Mesendoderm (in vitro differentiated cells): ENCODE measurements around the gene PREX1.
"Not testable (repeated sequence)": the region's sequence is repeated elsewhere in the genome, so short reads cannot be mapped to it uniquely, and the experiment has no call there.

Experiments
- DNase-seq: peaks from one replicate; pipeline ENCODE4 v3.0.0; 2013
- H2AK5ac ChIP-seq: 2 replicates; pipeline ENCODE4 v1.6.1; 2013; ENCODE audit warnings: low read length, inconsistent platforms
- H2BK120ac ChIP-seq: 2 replicates; pipeline ENCODE4 v1.6.1; 2013; ENCODE audit warnings: low read depth, mild to moderate bottlenecking, low read length, moderate library complexity, mixed read lengths
- H2BK15ac ChIP-seq: replicated peaks from 2 replicates; pipeline ENCODE4 v1.6.1; 2013; ENCODE audit warnings: low read depth, mild to moderate bottlenecking, moderate library complexity
- H2BK5ac ChIP-seq: 2 replicates; pipeline ENCODE4 v1.6.1; 2013; ENCODE audit warnings: low read length, inconsistent platforms
- H3K18ac ChIP-seq: 2 replicates; pipeline ENCODE4 v1.6.1; 2013; ENCODE audit warnings: mild to moderate bottlenecking, low read length, mixed read lengths
- H3K23ac ChIP-seq: one replicate; pipeline ENCODE4 v1.6.1; 2013; ENCODE audit warnings: low read length
- H3K27ac ChIP-seq: 2 replicates; pipeline ENCODE4 v1.5.1; 2013; ENCODE audit warnings: low read depth, mild to moderate bottlenecking, inconsistent platforms, low read length, moderate library complexity
- H3K27me3 ChIP-seq: 2 replicates; pipeline ENCODE4 v1.6.1; 2013; ENCODE audit warnings: low read length, control low read depth, mild to moderate bottlenecking, inconsistent platforms; ENCODE audit not compliant: insufficient read depth, poor library complexity
- H3K36me3 ChIP-seq: 2 replicates; pipeline ENCODE4 v1.6.1; 2013; ENCODE audit warnings: low read length, inconsistent platforms; ENCODE audit not compliant: control insufficient read depth, insufficient read depth
- H3K4ac ChIP-seq: one replicate; pipeline ENCODE4 v1.6.1; 2013; ENCODE audit warnings: low read depth, mild to moderate bottlenecking, low read length, moderate library complexity
- H3K4me1 ChIP-seq: 2 replicates; pipeline ENCODE4 v1.6.1; 2013; ENCODE audit warnings: low read depth, low read length, inconsistent platforms; ENCODE audit not compliant: control insufficient read depth
- H3K4me2 ChIP-seq: 2 replicates; pipeline ENCODE4 v1.6.1; 2013; ENCODE audit warnings: low read length
- H3K4me3 ChIP-seq: 2 replicates; pipeline ENCODE4 v1.5.1; 2013; ENCODE audit warnings: mild to moderate bottlenecking, low read length
- H3K56ac ChIP-seq: one replicate; pipeline ENCODE4 v1.6.1; 2013; ENCODE audit warnings: low read length
- H3K79me1 ChIP-seq: 2 replicates; pipeline ENCODE4 v1.6.1; 2013; ENCODE audit warnings: low read length, inconsistent platforms
- H3K79me2 ChIP-seq: 2 replicates; pipeline ENCODE4 v1.6.1; 2013; ENCODE audit warnings: mild to moderate bottlenecking, low read length; ENCODE audit not compliant: control insufficient read depth, insufficient read depth
- H3K9ac ChIP-seq: 2 replicates; pipeline ENCODE4 v1.6.1; 2013; ENCODE audit warnings: low read length, inconsistent platforms
- H4K5ac ChIP-seq: one replicate; pipeline ENCODE4 v1.6.1; 2013; ENCODE audit warnings: low read length
- H4K8ac ChIP-seq: one replicate; pipeline ENCODE4 v1.6.1; 2013; ENCODE audit warnings: low read depth, mild to moderate bottlenecking, control low read depth, low read length, moderate library complexity
- WGBS: extraction: QIAGEN DNeasy Blood & Tissue Kit; methylation state at CpG from one replicate; pipeline ENCODE4 v1.1.7; 2013; ENCODE audit warnings: low lambda C conversion rate, missing lambda C conversion rate; ENCODE audit not compliant: insufficient coverage; ENCODE audit errors: extremely low coverage; 5-methylcytosine and 5-hydroxymethylcytosine counted together

Gene PREX1

GRCh38 chr20:48826883-48827771 is 672 bp downstream of the PREX1 start:
- Histone ChIP-seq H2BK15ac (no peak overlapping the region), H3K79me2 (peaks cover 41% of the 10 kb centered on the region), H2BK120ac (peak overlapping the region; percentile 33), H3K4me2 (peak overlapping the region; percentile 61), H2BK5ac (peak overlapping the region; percentile 83), H3K56ac (peak overlapping the region; percentile 96), H3K18ac (peak overlapping the region; percentile 86), H4K5ac (no peak overlapping the region), H3K23ac (peak overlapping the region; percentile 72), H3K4me1 (peaks cover 12% of the 10 kb centered on the region), H3K79me1 (peaks cover 14% of the 10 kb centered on the region), H3K27me3 (no peaks in the 10 kb centered on the region), H3K36me3 (peaks cover 1% of the 10 kb centered on the region), H3K4me3 (peak overlapping the region; percentile 85), H3K9ac (peak overlapping the region; percentile 93), H2AK5ac (no peak overlapping the region), H4K8ac (no peak overlapping the region), H3K27ac (peak overlapping the region; percentile 82), H3K4ac (peak overlapping the region; percentile 82)
- peak; percentile 78 for DNase-seq
- WGBS, result no CpG with 5 or more reads among the region's 72 CpGs

- H3K18ac ChIP-seq, result peak overlapping the region; percentile 6
- not testable (repeated sequence) for H4K5ac ChIP-seq, DNase-seq, H2AK5ac ChIP-seq, H3K36me3 ChIP-seq, H2BK15ac ChIP-seq, H4K8ac ChIP-seq, H3K4ac ChIP-seq, H2BK120ac ChIP-seq, H3K23ac ChIP-seq, H3K27me3 ChIP-seq
- H3K79me2 ChIP-seq, result peaks cover 47% of the 10 kb centered on the region
- WGBS, result no CpG with 5 or more reads among the region's 17 CpGs
- peak overlapping the region; percentile 96 for H3K56ac ChIP-seq
- peak overlapping the region; percentile 82 for H3K27ac ChIP-seq
- peak overlapping the region; percentile 85 for H3K4me3 ChIP-seq
- peaks cover 14% of the 10 kb centered on the region for H3K79me1 ChIP-seq
- peak overlapping the region; percentile 61 for H3K4me2 ChIP-seq
- H2BK5ac ChIP-seq, result peak overlapping the region; percentile 69
- peak overlapping the region; percentile 93 for H3K9ac ChIP-seq
- peaks cover 12% of the 10 kb centered on the region for H3K4me1 ChIP-seq
Measured at GRCh38 chr20:48826480-48826879, 1.3 kb downstream of the PREX1 start.

GRCh38 chr20:48826069-48826468 is 1.7 kb downstream of the PREX1 start:
- peaks cover 51% of the 10 kb centered on the region for H3K79me2 ChIP-seq
- no peak overlapping the region for H3K23ac ChIP-seq
- peak; percentile 95 for DNase-seq
- peak overlapping the region; percentile 94 for H3K18ac ChIP-seq
- peak overlapping the region; percentile 96 for H3K56ac ChIP-seq
- WGBS, result no CpG with 5 or more reads among the region's 2 CpGs
- H4K5ac ChIP-seq, result no peak overlapping the region
- H3K4ac ChIP-seq, result peak overlapping the region; percentile 57
- peaks cover 17% of the 10 kb centered on the region for H3K79me1 ChIP-seq
- H3K36me3 ChIP-seq, result peaks cover 1% of the 10 kb centered on the region
- peak overlapping the region; percentile 97 for H2BK5ac ChIP-seq
- no peak overlapping the region for H2BK15ac ChIP-seq
- H2AK5ac ChIP-seq, result no peak overlapping the region
- peaks cover 12% of the 10 kb centered on the region for H3K4me1 ChIP-seq
- peak overlapping the region; percentile 34 for H2BK120ac ChIP-seq
- peak overlapping the region; percentile 93 for H3K9ac ChIP-seq
- H3K27me3 ChIP-seq, result no peaks in the 10 kb centered on the region
- peak overlapping the region; percentile 85 for H3K4me3 ChIP-seq
- H4K8ac ChIP-seq, result no peak overlapping the region
- H3K4me2 ChIP-seq, result peak overlapping the region; percentile 92
- peak overlapping the region; percentile 90 for H3K27ac ChIP-seq

GRCh38 chr20:48825566-48825920 is 2.3 kb downstream of the PREX1 start:
- H3K27me3 ChIP-seq, result no peaks in the 10 kb centered on the region
- WGBS, result no CpG with 5 or more reads among the region's 4 CpGs

GRCh38 chr20:48824830-48825565 is 2.8 kb downstream of the PREX1 start:
- peak overlapping the region; percentile 1 for H2BK5ac ChIP-seq
- H4K5ac ChIP-seq, result no peak overlapping the region
- no peak overlapping the region for H3K4ac ChIP-seq
- no peaks in the 10 kb centered on the region for H3K27me3 ChIP-seq
- H4K8ac ChIP-seq, result no peak overlapping the region
- H3K23ac ChIP-seq, result no peak overlapping the region
- peak overlapping the region; percentile 92 for H3K4me2 ChIP-seq
- peaks cover 12% of the 10 kb centered on the region for H3K4me1 ChIP-seq
- no CpG with 5 or more reads among the region's 12 CpGs for WGBS
- H3K4me3 ChIP-seq, result no peak overlapping the region
- H3K79me2 ChIP-seq, result peaks cover 58% of the 10 kb centered on the region
- peaks cover 1% of the 10 kb centered on the region for H3K36me3 ChIP-seq
- peaks cover 21% of the 10 kb centered on the region for H3K79me1 ChIP-seq
- H3K27ac ChIP-seq, result peak overlapping the region; percentile 73
- H2BK120ac ChIP-seq, result no peak overlapping the region
- peak overlapping the region; percentile 91 for H3K18ac ChIP-seq
- peak overlapping the region; percentile 96 for H3K56ac ChIP-seq
- H3K9ac ChIP-seq, result peak overlapping the region; percentile 80
- peak; percentile 46 for DNase-seq
- H2BK15ac ChIP-seq, result no peak overlapping the region
- H2AK5ac ChIP-seq, result no peak overlapping the region

More at GRCh38 chr20:48825566-48825920, 2.3 kb downstream of the PREX1 start:
- H3K36me3 ChIP-seq, result peaks cover 1% of the 10 kb centered on the region
- peak overlapping the region; percentile 96 for H3K56ac ChIP-seq
- DNase-seq, result no peak
- peak overlapping the region; percentile 57 for H3K4ac ChIP-seq
- H3K79me1 ChIP-seq, result peaks cover 17% of the 10 kb centered on the region
- peaks cover 54% of the 10 kb centered on the region for H3K79me2 ChIP-seq
- H3K4me3 ChIP-seq, result peak overlapping the region; percentile 72
- peak overlapping the region; percentile 94 for H3K18ac ChIP-seq
- H3K27ac ChIP-seq, result peak overlapping the region; percentile 90
- H2BK120ac ChIP-seq, result peak overlapping the region; percentile 34
- H4K8ac ChIP-seq, result no peak overlapping the region
- H2AK5ac ChIP-seq, result no peak overlapping the region
- no peak overlapping the region for H3K23ac ChIP-seq
- no peak overlapping the region for H4K5ac ChIP-seq
- H3K4me1 ChIP-seq, result peaks cover 12% of the 10 kb centered on the region
- peak overlapping the region; percentile 92 for H3K4me2 ChIP-seq
- H2BK15ac ChIP-seq, result no peak overlapping the region
- H2BK5ac ChIP-seq, result no peak overlapping the region
- peak overlapping the region; percentile 80 for H3K9ac ChIP-seq
